ENCODE results near the gene BMPER. TPM values are rescaled to one million over a fixed set of nuclear protein-coding genes. Genes with fewer than 3 reads are reported as not detected.
A peak's percentile ranks its signal among the peaks of the same experiment; 100 is the strongest.

Gene BMPER
- total and polyA plus RNA-seq, 8 donors: 7.4 to 47.7 (median 39.6) TPM

GRCh38 chr7:33873981-33874750 is 31.2 kb upstream of the BMPER start:
- intact Hi-C loops (cut with DNase I): no loop called here
- no peaks in the 10 kb centered on the region for H3K27me3 ChIP-seq
- H3K4me3 ChIP-seq: no peak overlapping the region
- H3K9me3 ChIP-seq: no peaks in the 10 kb centered on the region
- no peak for TF ChIP-seq CTCF (IDR thresholded peaks at IDR 0.05)
- no peak for DNase-seq
- no peaks in the 10 kb centered on the region for H3K4me1 ChIP-seq
- H3K27ac ChIP-seq: no peak overlapping the region
- H3K36me3 ChIP-seq: no peaks in the 10 kb centered on the region
- ATAC-seq: peak; percentile 66

- no peak for DNase-seq
- H3K4me1 ChIP-seq: no peaks in the 10 kb centered on the region
- intact Hi-C loops (cut with DNase I): no loop called here
- H3K27me3 ChIP-seq: no peaks in the 10 kb centered on the region
- no peak overlapping the region for H3K4me3 ChIP-seq
- no peak overlapping the region for H3K27ac ChIP-seq
- peak; percentile 15 for ATAC-seq
- H3K9me3 ChIP-seq: no peaks in the 10 kb centered on the region
- no peak for TF ChIP-seq CTCF (IDR thresholded peaks at IDR 0.05)
- no peaks in the 10 kb centered on the region for H3K36me3 ChIP-seq
Observed at GRCh38 chr7:33874943-33875342, 30.4 kb upstream of the BMPER start.

GRCh38 chr7:33876596-33877274 is 28.6 kb upstream of the BMPER start:
- Histone ChIP-seq H3K9me3 (no peaks in the 10 kb centered on the region), H3K27ac (peak overlapping the region in 1 of 2 donors; percentile 14), H3K27me3 (no peaks in the 10 kb centered on the region), H3K4me1 (no peaks in the 10 kb centered on the region), H3K4me3 (no peak overlapping the region), H3K36me3 (no peaks in the 10 kb centered on the region)
- peak in 1 of 4 donors; percentile 44 for DNase-seq
- TF ChIP-seq CTCF (IDR thresholded peaks at IDR 0.05): no peak
- ATAC-seq: peak; percentile 18
- intact Hi-C loops (cut with DNase I): no loop called here

- no peak for ATAC-seq
Observed at GRCh38 chr7:33880787-33881186, 24.6 kb upstream of the BMPER start.

More at GRCh38 chr7:33880787-33881186, 24.6 kb upstream of the BMPER start:
- Histone ChIP-seq H3K27me3 (no peaks in the 10 kb centered on the region), H3K9me3 (no peaks in the 10 kb centered on the region), H3K36me3 (no peaks in the 10 kb centered on the region), H3K4me1 (no peaks in the 10 kb centered on the region), H3K27ac (no peak overlapping the region), H3K4me3 (no peak overlapping the region)
- no peak for TF ChIP-seq CTCF (IDR thresholded peaks at IDR 0.05)
- DNase-seq: no peak
- intact Hi-C loops (cut with DNase I): no loop called here

Data from left lung (tissue), 10 donors.